Nephron (organoid): ENCODE measurements around the gene ELOVL5.

ENCODE experiments used
- H3K27ac Mint-ChIP-seq, 3 experiments: 2 replicates each; pipeline ENCODE4 v1.8.0; 2020; ENCODE audit warnings: mixed read lengths in 3 of 3, mild to moderate bottlenecking in 2 of 3, moderate library complexity in 1 of 3
- H3K27me3 Mint-ChIP-seq: 2 replicates; pipeline ENCODE4 v1.8.0; 2021; ENCODE audit warnings: low read depth, mild to moderate bottlenecking, moderate library complexity, mixed read lengths
- H3K36me3 Mint-ChIP-seq: 2 replicates; pipeline ENCODE4 v1.8.0; 2020; ENCODE audit warnings: low read depth, mixed read lengths
- H3K4me1 Mint-ChIP-seq: 2 replicates; pipeline ENCODE4 v1.8.0; 2020; ENCODE audit warnings: mixed read lengths
- H3K4me3 Mint-ChIP-seq, 3 experiments: 2 replicates each; pipeline ENCODE4 v1.8.0; 2020; ENCODE audit warnings: mild to moderate bottlenecking in 3 of 3, mixed read lengths in 3 of 3, moderate library complexity in 2 of 3
- H3K9me3 Mint-ChIP-seq: 2 replicates; pipeline ENCODE4 v1.8.0; 2020; ENCODE audit warnings: mixed read lengths
- TF ChIP-seq, protein P1 (sequence below), 3 experiments: fragments of 200-600 bp; sonication (generic); IDR thresholded peaks; one replicate each; pipeline ENCODE4 v1.5.0; 2021; ENCODE audit warnings: antibody characterized with exemption in 3 of 3; ENCODE audit not compliant: unreplicated experiment in 3 of 3

Gene ELOVL5

DNA sequence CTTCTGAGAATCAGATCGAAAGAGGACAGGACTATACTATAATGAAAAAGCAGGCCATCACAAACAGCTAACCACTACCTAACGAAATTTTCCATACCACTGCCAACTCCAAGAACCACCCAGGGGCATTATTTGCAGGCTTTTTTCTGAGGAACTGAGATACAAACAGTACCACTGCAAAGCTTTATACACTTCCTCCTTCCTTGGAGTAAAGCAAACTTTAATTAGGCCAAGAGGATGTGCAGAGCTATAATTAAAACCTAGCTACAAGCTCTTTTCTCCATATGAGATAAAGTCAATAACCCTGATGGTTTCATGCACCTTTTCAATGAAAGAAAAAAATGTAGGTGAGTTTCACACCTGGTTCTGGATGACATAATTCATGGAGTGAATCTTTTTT is 68.5 kb downstream of the ELOVL5 start:
- Mint-ChIP-seq H3K27me3 (no peaks in the 10 kb centered on the region), H3K36me3 (peaks cover 46% of the 10 kb centered on the region), H3K4me3 (no peak overlapping the region), H3K4me1 (no peaks in the 10 kb centered on the region), H3K9me3 (no peaks in the 10 kb centered on the region), H3K27ac (no peak overlapping the region)
- TF ChIP-seq, protein P1, sequence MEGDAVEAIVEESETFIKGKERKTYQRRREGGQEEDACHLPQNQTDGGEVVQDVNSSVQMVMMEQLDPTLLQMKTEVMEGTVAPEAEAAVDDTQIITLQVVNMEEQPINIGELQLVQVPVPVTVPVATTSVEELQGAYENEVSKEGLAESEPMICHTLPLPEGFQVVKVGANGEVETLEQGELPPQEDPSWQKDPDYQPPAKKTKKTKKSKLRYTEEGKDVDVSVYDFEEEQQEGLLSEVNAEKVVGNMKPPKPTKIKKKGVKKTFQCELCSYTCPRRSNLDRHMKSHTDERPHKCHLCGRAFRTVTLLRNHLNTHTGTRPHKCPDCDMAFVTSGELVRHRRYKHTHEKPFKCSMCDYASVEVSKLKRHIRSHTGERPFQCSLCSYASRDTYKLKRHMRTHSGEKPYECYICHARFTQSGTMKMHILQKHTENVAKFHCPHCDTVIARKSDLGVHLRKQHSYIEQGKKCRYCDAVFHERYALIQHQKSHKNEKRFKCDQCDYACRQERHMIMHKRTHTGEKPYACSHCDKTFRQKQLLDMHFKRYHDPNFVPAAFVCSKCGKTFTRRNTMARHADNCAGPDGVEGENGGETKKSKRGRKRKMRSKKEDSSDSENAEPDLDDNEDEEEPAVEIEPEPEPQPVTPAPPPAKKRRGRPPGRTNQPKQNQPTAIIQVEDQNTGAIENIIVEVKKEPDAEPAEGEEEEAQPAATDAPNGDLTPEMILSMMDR (IDR thresholded peaks at IDR 0.05; ENCODE audit: unreplicated experiment in 3 of 3): no peak

DNA sequence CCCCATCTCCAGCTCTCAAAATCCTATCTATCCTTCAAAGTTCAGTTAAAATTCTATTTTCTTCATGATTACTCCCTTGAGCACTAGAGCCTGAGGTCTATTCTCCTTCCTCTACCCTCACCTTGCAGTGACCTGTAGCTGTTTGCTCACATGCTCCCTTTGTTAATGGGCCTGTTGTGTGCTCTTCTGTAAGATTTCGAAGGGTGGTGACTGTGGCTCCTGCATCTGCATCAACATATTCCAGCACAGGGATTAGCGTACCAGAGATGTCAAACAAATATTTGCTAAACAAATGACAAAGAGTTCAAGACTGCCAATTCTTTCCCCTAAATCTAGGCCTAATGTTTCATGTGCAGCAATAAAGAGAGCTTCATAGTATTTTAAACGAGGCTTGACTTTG is 69.5 kb downstream of the ELOVL5 start:
- Mint-ChIP-seq H3K4me1 (no peaks in the 10 kb centered on the region), H3K9me3 (no peaks in the 10 kb centered on the region)
- TF ChIP-seq, protein P1 (IDR thresholded peaks at IDR 0.05; ENCODE audit: unreplicated experiment in 3 of 3): no peak

DNA sequence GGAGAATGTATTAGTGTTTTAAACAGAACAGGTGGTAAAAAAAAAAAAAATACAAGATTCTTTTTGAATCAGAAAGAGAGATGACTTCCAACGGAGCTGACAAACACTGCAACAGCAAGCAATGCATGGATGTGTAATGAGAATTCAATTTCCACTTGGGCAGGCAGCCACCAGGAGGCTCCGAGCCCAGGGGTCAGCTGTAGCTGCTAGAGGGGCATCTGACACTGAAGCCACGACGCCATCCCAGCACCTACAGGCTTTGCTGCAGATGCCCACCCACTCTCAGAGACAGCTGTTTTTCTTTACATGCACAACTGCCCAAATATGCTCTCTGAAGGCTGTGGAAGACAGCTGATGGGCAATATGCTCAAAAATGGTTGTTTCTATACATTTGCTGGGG is 75.4 kb downstream of the ELOVL5 start:
- no peak overlapping the region for H3K27ac Mint-ChIP-seq
- peaks cover 62% of the 10 kb centered on the region for H3K36me3 Mint-ChIP-seq
- H3K9me3 Mint-ChIP-seq: no peaks in the 10 kb centered on the region
- no peaks in the 10 kb centered on the region for H3K27me3 Mint-ChIP-seq
- H3K4me1 Mint-ChIP-seq: peaks cover 6% of the 10 kb centered on the region
- H3K4me3 Mint-ChIP-seq: no peak overlapping the region
- TF ChIP-seq, protein P1 (IDR thresholded peaks at IDR 0.05; ENCODE audit: unreplicated experiment in 3 of 3): no peak

More for the DNA sequence above, 69.5 kb downstream of the ELOVL5 start:
- H3K27ac Mint-ChIP-seq: no peak overlapping the region
- no peak overlapping the region for H3K4me3 Mint-ChIP-seq
- no peaks in the 10 kb centered on the region for H3K27me3 Mint-ChIP-seq
- peaks cover 47% of the 10 kb centered on the region for H3K36me3 Mint-ChIP-seq

DNA sequence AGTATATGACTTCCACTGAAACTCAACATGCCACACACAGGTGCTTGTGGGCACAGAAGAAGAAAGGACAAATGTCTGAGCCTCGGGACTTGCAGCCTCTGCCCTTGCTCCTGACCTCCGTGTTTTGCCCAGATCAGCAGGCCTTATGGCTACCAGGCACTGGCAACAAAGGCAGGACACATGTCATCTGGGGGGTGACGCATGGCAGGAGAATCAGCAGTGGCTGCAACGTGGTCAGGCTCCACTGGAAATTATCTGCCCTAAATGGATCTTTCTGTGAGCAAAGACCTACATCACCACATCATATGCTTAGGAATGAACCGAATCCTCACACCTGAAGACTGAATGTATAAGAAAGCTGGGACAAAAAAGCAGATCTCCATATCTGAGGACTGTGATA is 78.9 kb downstream of the ELOVL5 start:
- H3K4me1 Mint-ChIP-seq: peaks cover 6% of the 10 kb centered on the region
- H3K4me3 Mint-ChIP-seq: no peak overlapping the region
- peaks cover 76% of the 10 kb centered on the region for H3K36me3 Mint-ChIP-seq
- TF ChIP-seq, protein P1 (IDR thresholded peaks at IDR 0.05; ENCODE audit: unreplicated experiment in 3 of 3): no peak
- H3K27me3 Mint-ChIP-seq: no peaks in the 10 kb centered on the region
- no peaks in the 10 kb centered on the region for H3K9me3 Mint-ChIP-seq
- H3K27ac Mint-ChIP-seq: no peak overlapping the region

DNA sequence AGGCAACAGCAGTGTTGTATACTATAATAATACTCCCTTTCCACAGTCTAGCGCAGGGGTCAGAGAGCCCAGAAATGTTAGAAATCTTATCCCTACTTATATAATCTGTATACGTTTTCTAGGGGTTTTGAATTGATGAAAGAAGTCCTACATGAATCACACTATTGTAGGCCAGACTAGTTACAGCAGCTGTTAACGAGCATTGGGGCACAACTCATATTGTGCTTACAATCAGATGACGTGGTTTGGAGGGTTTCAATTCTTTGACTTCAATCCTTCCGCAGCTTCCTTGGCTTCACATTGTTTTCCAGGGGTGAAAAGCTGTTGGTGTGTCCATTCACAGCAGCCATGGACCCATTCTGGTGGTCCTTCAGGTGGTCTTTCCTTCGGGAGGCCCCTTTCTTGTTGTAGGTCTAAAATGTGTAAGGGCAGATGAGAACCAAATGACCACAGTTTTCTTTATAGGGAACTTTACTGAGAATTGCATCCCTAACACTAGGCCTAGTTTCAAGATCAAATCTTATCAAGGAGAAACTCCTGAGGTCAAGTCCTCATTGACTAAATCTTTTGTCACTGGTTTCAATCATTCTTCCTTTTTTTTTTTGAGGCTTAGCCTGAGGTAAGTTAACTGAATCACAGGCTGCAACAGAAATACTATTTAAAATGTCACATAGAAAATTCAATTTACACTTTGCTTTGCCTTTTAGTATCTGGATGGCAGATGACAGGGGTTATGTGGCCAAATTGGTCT is 79.7 kb downstream of the ELOVL5 start:
- Mint-ChIP-seq H3K27me3 (no peaks in the 10 kb centered on the region), H3K27ac (no peak overlapping the region), H3K36me3 (peaks cover 79% of the 10 kb centered on the region), H3K4me3 (no peak overlapping the region), H3K9me3 (no peaks in the 10 kb centered on the region), H3K4me1 (peaks cover 6% of the 10 kb centered on the region)
- TF ChIP-seq, protein P1 (IDR thresholded peaks at IDR 0.05; ENCODE audit: unreplicated experiment in 3 of 3): no peak

DNA sequence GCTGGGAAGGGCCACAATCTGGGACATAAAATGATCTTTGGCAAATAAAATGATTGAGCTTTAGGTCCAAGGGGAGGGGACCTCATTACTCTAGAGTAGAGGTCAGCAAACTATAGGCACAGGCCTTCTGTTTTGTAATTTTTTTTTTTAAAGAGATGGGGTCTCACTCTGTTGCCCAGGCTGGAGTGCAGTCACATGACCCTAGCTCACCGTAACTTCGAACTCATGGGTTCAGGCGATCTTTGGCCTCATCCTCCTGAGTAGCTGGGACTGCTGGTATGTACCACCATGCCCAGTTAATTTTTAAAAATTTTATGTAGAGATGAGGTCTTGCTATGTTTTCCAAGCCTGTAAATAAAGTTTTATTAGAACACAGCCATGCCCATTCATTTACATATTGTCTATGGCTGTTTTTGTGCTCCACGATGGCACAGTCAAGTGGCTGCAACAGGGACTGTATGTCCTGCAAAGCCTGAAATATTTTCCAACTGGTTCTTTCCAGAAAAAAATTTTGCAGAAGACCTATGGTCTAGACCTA is 82.1 kb downstream of the ELOVL5 start:
- H3K36me3 Mint-ChIP-seq: peaks cover 78% of the 10 kb centered on the region
- H3K27me3 Mint-ChIP-seq: no peaks in the 10 kb centered on the region
- H3K4me3 Mint-ChIP-seq: no peak overlapping the region
- H3K9me3 Mint-ChIP-seq: no peaks in the 10 kb centered on the region
- H3K27ac Mint-ChIP-seq: no peak overlapping the region
- H3K4me1 Mint-ChIP-seq: no peaks in the 10 kb centered on the region
- TF ChIP-seq, protein P1 (IDR thresholded peaks at IDR 0.05; ENCODE audit: unreplicated experiment in 3 of 3): no peak
